K562 (cell line): ENCODE data around the gene XPO1. TPM values are rescaled to one million over a fixed set of nuclear protein-coding genes. Genes with fewer than 3 reads are reported as not detected.

Source experiments
- BCLAF1 ChIP-seq, 2 experiments: fragments of 450-650 bp in 1 of 2; IDR thresholded peaks; 2 replicates each; pipeline ENCODE4 v1.6.1; 2011 to 2017; ENCODE audit warnings: low read depth in 2 of 2, antibody characterized with exemption in 1 of 2, borderline replicate concordance in 1 of 2, low read length in 1 of 2, mild to moderate bottlenecking in 1 of 2, mixed read lengths in 1 of 2; ENCODE audit not compliant: control insufficient read depth in 1 of 2
- CREB3 ChIP-seq: fragments of 450-650 bp; conservative IDR thresholded peaks from 2 replicates; pipeline ENCODE4 v1.6.1; 2016; ENCODE audit warnings: missing genetic modification characterization, low read depth, mild to moderate bottlenecking, missing compliant biosample characterization, moderate library complexity
- E2F4 ChIP-seq: sonication (generic); formaldehyde crosslinking; IDR thresholded peaks from 2 replicates; pipeline ENCODE4 v1.8.0; 2022; ENCODE audit warnings: mild to moderate bottlenecking, low read depth, missing genetic modification reagents
- EP300 ChIP-seq: IDR thresholded peaks from 2 replicates; pipeline ENCODE4 v1.6.1; 2012; ENCODE audit warnings: low read length, improper control_type of control experiment
- ESRRB ChIP-seq: fragments of 250-450 bp; sonication (Bioruptor Pico); IDR thresholded peaks from 2 replicates; pipeline ENCODE4 v1.5.0; 2020; ENCODE audit warnings: mild to moderate bottlenecking, moderate library complexity, borderline replicate concordance
- HMGN3 ChIP-seq: IDR thresholded peaks from 2 replicates; pipeline ENCODE4 v1.6.1; 2011; ENCODE audit warnings: borderline replicate concordance, low read depth, mild to moderate bottlenecking, mixed read lengths, low read length; ENCODE audit not compliant: insufficient read length; ENCODE audit errors: extremely low read depth
- PBX2 ChIP-seq, 2 experiments: IDR thresholded peaks in 1 of 2; conservative IDR thresholded peaks in 1 of 2; 2 replicates each; pipeline ENCODE4 v1.6.1; 2016; ENCODE audit warnings: low read depth in 2 of 2, mild to moderate bottlenecking in 1 of 2, missing compliant biosample characterization in 1 of 2, missing genetic modification characterization in 1 of 2, moderate library complexity in 1 of 2
- RB1 ChIP-seq: fragments of 450-650 bp; IDR thresholded peaks from 2 replicates; pipeline ENCODE4 v1.6.1; 2017; ENCODE audit warnings: low read depth, mild to moderate bottlenecking
- TOE1 ChIP-seq, 2 experiments: fragments of 450-650 bp in 1 of 2; sonication (generic) in 1 of 2; formaldehyde crosslinking in 1 of 2; IDR thresholded peaks; 2 replicates each; pipeline versions ENCODE4 v1.7.1 to v1.8.0; 2016 to 2022; ENCODE audit warnings: borderline replicate concordance in 2 of 2, mild to moderate bottlenecking in 2 of 2, antibody characterized with exemption in 1 of 2, inconsistent platforms in 1 of 2, low read depth in 1 of 2, missing genetic modification reagents in 1 of 2, moderate library complexity in 1 of 2
- TRIM24 ChIP-seq, 2 experiments: fragments of 450-650 bp; IDR thresholded peaks; 2 replicates each; pipeline ENCODE4 v1.6.1; 2016
- ZFP30 ChIP-seq: fragments of 250-450 bp; sonication (Bioruptor Pico); IDR thresholded peaks from 2 replicates; pipeline ENCODE4 v1.8.0; 2022; ENCODE audit warnings: moderate library complexity, mild to moderate bottlenecking, inconsistent platforms, borderline replicate concordance
- ZNF232 ChIP-seq: sonication (generic); formaldehyde crosslinking; IDR thresholded peaks from 2 replicates; pipeline ENCODE4 v1.8.0; 2022; ENCODE audit warnings: mild to moderate bottlenecking, missing genetic modification reagents
- ZNF449 ChIP-seq: fragments of 250-450 bp; sonication (Bioruptor Pico); IDR thresholded peaks from 2 replicates; pipeline ENCODE4 v1.8.0; 2022; ENCODE audit warnings: moderate library complexity, mild to moderate bottlenecking, inconsistent platforms
- ZNF584 ChIP-seq: fragments of 200-800 bp; sonication (Bioruptor generic); IDR thresholded peaks from 2 replicates; pipeline ENCODE4 v1.6.1; 2016; ENCODE audit warnings: low read depth, mild to moderate bottlenecking, missing genetic modification characterization, missing compliant biosample characterization
- ZNF764 ChIP-seq: fragments of 250-450 bp; sonication (Bioruptor Pico); IDR thresholded peaks from 2 replicates; pipeline ENCODE4 v1.4.0; 2020; ENCODE audit warnings: low read depth, mild to moderate bottlenecking, moderate library complexity
- polyA plus RNA-seq, 8 experiments: library from polyadenylated mRNA; depleted of rRNA in 4 of 8; stranded (reverse) in 5 of 8; unstranded in 3 of 8; fragments of >200 nt; fragmentation: Nextera tagmentation in 2 of 8; fragmentation: Illumina TruSeq in 1 of 8; extraction: Ambion mirVana in 2 of 8; extraction: Trizol in 1 of 8; gene quantifications; 2 replicates each; pipeline versions ENCODE4 v1.2.1 to v1.2.3, GENCODE V29; 2011 to 2014; ENCODE audit warnings: inconsistent platforms in 1 of 8, missing spikeins in 1 of 8
- total RNA-seq, 7 experiments: library from RNA; depleted of rRNA in 6 of 7; stranded (reverse); fragments of >200 nt in 6 of 7; fragmentation: Illumina TruSeq in 2 of 7; extraction: Trizol in 2 of 7; gene quantifications; 2 replicates each; pipeline versions ENCODE4 v1.2.1 to v1.2.3, GENCODE V29; 2011 to 2021; ENCODE audit warnings: low replicate concordance in 1 of 7

XPO1 gene
- total and polyA plus RNA-seq, 9 of the 15 experiments (the other 6 are each of a cell fraction or from before 2014, with no cell fraction given) = 86.2 to 307 (median 216) TPM

GRCh38 chr2:61538200-61538919 lies at the start of gene XPO1 (continued):
- TF ChIP-seq ZNF232 (CRISPR knock-in tag) (no peak), ZNF584 (CRISPR knock-in tag) (no peak), EP300 (0 out of 2 replicates have a peak, but pooled peaks have one; percentile 46), PBX2 (CRISPR knock-in tag; IDR thresholded peaks at IDR 0.05; ENCODE audit: low read depth) (peak; percentile 97), PBX2 (tag; conservative IDR thresholded peaks at IDR 0.05; ENCODE audit: low read depth) (peak; percentile 100), ZNF764 (CRISPR knock-in tag) (no peak), ESRRB (no peak), TRIM24 (IDR thresholded peaks at IDR 0.05) (peak; percentile 59 to 92; a peak in 3 of 4 replicates), E2F4 (CRISPR knock-in tag) (peak; percentile 51; the same call in 1 of the 2 replicates), HMGN3 (peak; percentile 68), ZNF449 (CRISPR knock-in tag) (no peak), BCLAF1 (IDR thresholded peaks at IDR 0.05; ENCODE audit: borderline replicate concordance in 1 of 2, control insufficient read depth in 1 of 2, low read depth in 2 of 2, low read length in 1 of 2) (no peak), TOE1 (IDR thresholded peaks at IDR 0.05; ENCODE audit: borderline replicate concordance) (0 out of 2 replicates have a peak, but pooled peaks have one; percentile 39), TOE1 (CRISPR knock-in tag; IDR thresholded peaks at IDR 0.05; ENCODE audit: borderline replicate concordance, low read depth) (no peak), RB1 (peak; percentile 92), CREB3 (tag) (no peak), ZFP30 (CRISPR knock-in tag) (no peak)
